Activated CD8-positive, alpha-beta memory T cell treated with anti-CD3 and anti-CD28 coated beads, Interleukin-2, amount 10 ng/mL, durations not matched to agents 7 days and 5 days (primary cell): Measurements from ENCODE around the gene CCDC127. TPM values are rescaled to one million over a fixed set of nuclear protein-coding genes. Genes with fewer than 3 reads are reported as not detected.

Source experiments
- ATAC-seq: fragments of 150-1000 bp; cut with Tn5 transposase; one replicate; pipeline ENCODE4 v1.10.0; 2021; ENCODE audit warnings: moderate library complexity
- CTCF ChIA-PET: fragments of 350-600 bp; sonication (Branson Sonifier 250); formaldehyde crosslinking; loops from one replicate; lab custom pipeline; 2021; ENCODE audit warnings: antibody characterized with exemption; lab: Charles Lee
- DNase-seq: peaks from one replicate; pipeline ENCODE4 v3.0.0-alpha.2; 2020
- H3K27ac Mint-ChIP-seq: one replicate; pipeline ENCODE4 v1.8.0; 2021; ENCODE audit warnings: mild to moderate bottlenecking, mixed read lengths
- H3K27me3 Mint-ChIP-seq: one replicate; pipeline ENCODE4 v1.8.0; 2021; ENCODE audit warnings: mixed read lengths
- H3K36me3 Mint-ChIP-seq: one replicate; pipeline ENCODE4 v1.8.0; 2021; ENCODE audit warnings: mild to moderate bottlenecking, mixed read lengths
- H3K4me1 Mint-ChIP-seq: one replicate; pipeline ENCODE4 v1.8.0; 2021; ENCODE audit warnings: mixed read lengths
- H3K4me3 Mint-ChIP-seq: one replicate; pipeline ENCODE4 v1.8.0; 2021; ENCODE audit warnings: mild to moderate bottlenecking, moderate library complexity, mixed read lengths
- H3K9me3 Mint-ChIP-seq: one replicate; pipeline ENCODE4 v1.8.0; 2022; ENCODE audit warnings: low read depth, mixed read lengths
- total RNA-seq, 2 experiments: library from RNA; stranded (reverse); gene quantifications; one replicate each; pipeline ENCODE4 v1.2.3, GENCODE V29; 2021

Gene CCDC127
- total RNA-seq, 2 experiments from 2014 or later = 4.8 to 6.2 TPM

- no peaks in the 10 kb centered on the region for H3K9me3 Mint-ChIP-seq
- no peak overlapping the region for H3K27ac Mint-ChIP-seq
- DNase-seq (no peak), ATAC-seq (no peak)
- no peaks in the 10 kb centered on the region for H3K4me1 Mint-ChIP-seq
- no peaks in the 10 kb centered on the region for H3K36me3 Mint-ChIP-seq
- CTCF ChIA-PET = no interaction called here
- no peaks in the 10 kb centered on the region for H3K27me3 Mint-ChIP-seq
- no peak overlapping the region for H3K4me3 Mint-ChIP-seq
Measured at GRCh38 chr5:196350-196749, 21.6 kb downstream of the CCDC127 start.

GRCh38 chr5:195401-196160, 22.4 kb downstream of the CCDC127 start:
- Mint-ChIP-seq H3K27me3 (peaks cover 4% of the 10 kb centered on the region), H3K36me3 (no peaks in the 10 kb centered on the region), H3K27ac (no peak overlapping the region), H3K4me3 (no peak overlapping the region), H3K4me1 (no peaks in the 10 kb centered on the region), H3K9me3 (no peaks in the 10 kb centered on the region)
- DNase-seq (no peak), ATAC-seq (no peak)
- CTCF ChIA-PET = no interaction called here

GRCh38 chr5:194603-195209, 23.2 kb downstream of the CCDC127 start:
- Mint-ChIP-seq H3K9me3 (no peaks in the 10 kb centered on the region), H3K27ac (no peak overlapping the region), H3K27me3 (peaks cover 9% of the 10 kb centered on the region), H3K36me3 (no peaks in the 10 kb centered on the region), H3K4me3 (no peak overlapping the region), H3K4me1 (peaks cover 3% of the 10 kb centered on the region)
- DNase-seq = no peak
- ATAC-seq = no peak
- CTCF ChIA-PET = no interaction called here

GRCh38 chr5:194102-194501, 23.9 kb downstream of the CCDC127 start:
- peaks cover 3% of the 10 kb centered on the region for H3K4me1 Mint-ChIP-seq
- CTCF ChIA-PET = no interaction called here
- H3K27ac Mint-ChIP-seq = no peak overlapping the region

GRCh38 chr5:192970-193831, 24.8 kb downstream of the CCDC127 start:
- CTCF ChIA-PET = no interaction called here
- peaks cover 12% of the 10 kb centered on the region for H3K4me1 Mint-ChIP-seq

More at GRCh38 chr5:194102-194501, 23.9 kb downstream of the CCDC127 start:
- ATAC-seq = no peak
- no peak overlapping the region for H3K4me3 Mint-ChIP-seq
- H3K9me3 Mint-ChIP-seq = no peaks in the 10 kb centered on the region
- DNase-seq = no peak
- H3K36me3 Mint-ChIP-seq = no peaks in the 10 kb centered on the region
- peaks cover 9% of the 10 kb centered on the region for H3K27me3 Mint-ChIP-seq

GRCh38 chr5:192691-192969, 25.3 kb downstream of the CCDC127 start:
- CTCF ChIA-PET = no interaction called here
- no peak for ATAC-seq
- Mint-ChIP-seq H3K4me3 (no peak overlapping the region), H3K9me3 (no peaks in the 10 kb centered on the region), H3K27me3 (peaks cover 9% of the 10 kb centered on the region), H3K27ac (no peak overlapping the region), H3K36me3 (no peaks in the 10 kb centered on the region), H3K4me1 (peaks cover 13% of the 10 kb centered on the region)
- DNase-seq = no peak

More at GRCh38 chr5:192970-193831, 24.8 kb downstream of the CCDC127 start:
- Mint-ChIP-seq H3K4me3 (no peak overlapping the region), H3K27ac (no peak overlapping the region), H3K9me3 (no peaks in the 10 kb centered on the region), H3K36me3 (no peaks in the 10 kb centered on the region), H3K27me3 (peaks cover 9% of the 10 kb centered on the region)
- DNase-seq = no peak
- ATAC-seq = no peak

GRCh38 chr5:191949-192690, 25.8 kb downstream of the CCDC127 start:
- CTCF ChIA-PET = no interaction called here
- Mint-ChIP-seq H3K36me3 (no peaks in the 10 kb centered on the region), H3K27me3 (peaks cover 9% of the 10 kb centered on the region), H3K4me1 (peaks cover 13% of the 10 kb centered on the region), H3K27ac (no peak overlapping the region), H3K4me3 (no peak overlapping the region), H3K9me3 (no peaks in the 10 kb centered on the region)
- ATAC-seq (no peak), DNase-seq (no peak)

- CTCF ChIA-PET = interaction anchor here (1.1 kb wide), 1 partner anchor 235 kb away, joined by 3 read pairs; no protein-coding TSS in a partner anchor
- ATAC-seq = no peak
- Mint-ChIP-seq H3K27me3 (peaks cover 9% of the 10 kb centered on the region), H3K4me3 (no peak within 1 kb of the TSS), H3K4me1 (peaks cover 13% of the 10 kb centered on the region), H3K9me3 (no peaks in the 10 kb centered on the region), H3K27ac (no peak within 1 kb of the TSS), H3K36me3 (no peaks in the 10 kb centered on the region)
- DNase-seq = no peak
Measured at GRCh38 chr5:191036-191948, 26.7 kb downstream of the CCDC127 start, which contains the start of gene LRRC14B. Gene LRRC14B, plus strand, starts transcription at chr5:191495. Its CDS starts 44 bp downstream, at chr5:191539.

DNA sequence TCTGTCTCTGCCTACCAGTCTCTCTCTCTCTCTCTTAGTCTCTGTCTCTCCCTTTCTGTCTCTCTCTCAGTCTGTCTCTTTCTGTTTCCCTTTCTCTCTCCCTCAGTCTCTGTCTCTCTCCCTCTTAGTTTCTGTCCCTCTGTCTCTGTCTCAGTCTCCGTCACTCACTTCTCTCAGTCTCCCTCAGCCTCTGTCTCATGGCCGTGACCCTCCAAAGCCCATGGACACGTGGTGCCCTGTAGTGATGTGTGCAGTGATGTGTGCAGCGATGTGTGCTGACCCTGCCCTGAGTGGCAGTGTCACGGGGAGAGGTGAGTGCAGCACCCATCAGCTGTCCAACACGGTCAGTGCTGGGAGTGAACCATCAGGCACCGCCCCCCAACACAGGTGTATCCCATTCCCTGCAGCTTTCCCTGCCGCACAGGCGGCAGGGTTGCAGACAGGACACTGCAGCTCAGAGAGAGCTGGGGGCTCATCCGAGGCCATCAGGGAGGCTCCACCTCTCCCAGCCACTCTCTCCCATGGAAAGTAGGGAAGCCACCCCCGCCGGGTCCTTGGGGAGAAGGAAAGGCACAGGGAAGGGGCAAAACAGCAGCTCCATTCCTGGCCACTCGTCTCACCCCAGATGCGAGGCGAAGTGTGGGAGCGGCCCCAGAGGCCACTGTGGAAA, 27.5 kb downstream of the CCDC127 start:
- H3K9me3 Mint-ChIP-seq = no peaks in the 10 kb centered on the region
- no peak overlapping the region for H3K4me3 Mint-ChIP-seq
- peaks cover 13% of the 10 kb centered on the region for H3K4me1 Mint-ChIP-seq
- CTCF ChIA-PET = interaction anchor here (1.1 kb wide), 1 partner anchor 235 kb away, joined by 3 read pairs; no protein-coding TSS in a partner anchor
- no peak for ATAC-seq
- no peaks in the 10 kb centered on the region for H3K36me3 Mint-ChIP-seq
- H3K27me3 Mint-ChIP-seq = peaks cover 9% of the 10 kb centered on the region
- no peak for DNase-seq
- no peak overlapping the region for H3K27ac Mint-ChIP-seq

DNA sequence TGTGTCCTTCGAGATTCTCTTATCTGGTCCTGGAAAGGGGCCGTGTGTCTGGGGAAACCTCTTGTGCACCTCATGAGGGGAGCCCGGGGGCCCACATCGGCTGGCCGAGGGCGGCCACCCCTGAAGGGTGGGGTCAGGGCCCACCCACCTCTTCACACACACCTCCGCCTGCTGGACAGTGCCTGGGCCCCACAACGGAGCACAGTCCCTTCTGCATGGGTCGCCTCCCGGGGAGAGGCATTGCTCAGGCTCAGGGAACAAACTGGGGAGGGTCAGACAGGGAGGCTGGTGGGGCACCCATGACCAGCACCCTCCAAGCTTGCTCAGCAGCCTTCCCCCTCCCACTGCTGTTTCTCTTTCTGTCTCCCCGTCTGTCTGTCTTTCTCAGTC, 28.0 kb downstream of the CCDC127 start:
- H3K36me3 Mint-ChIP-seq = no peaks in the 10 kb centered on the region
- no peaks in the 10 kb centered on the region for H3K9me3 Mint-ChIP-seq
- H3K27ac Mint-ChIP-seq = no peak overlapping the region
- no peak for ATAC-seq
- CTCF ChIA-PET = interaction anchor here (1.9 kb wide), 1 partner anchor 17 kb away, joined by 5 read pairs; no protein-coding TSS in a partner anchor
- no peak overlapping the region for H3K4me3 Mint-ChIP-seq
- no peak for DNase-seq
- peaks cover 13% of the 10 kb centered on the region for H3K4me1 Mint-ChIP-seq
- peaks cover 9% of the 10 kb centered on the region for H3K27me3 Mint-ChIP-seq

DNA sequence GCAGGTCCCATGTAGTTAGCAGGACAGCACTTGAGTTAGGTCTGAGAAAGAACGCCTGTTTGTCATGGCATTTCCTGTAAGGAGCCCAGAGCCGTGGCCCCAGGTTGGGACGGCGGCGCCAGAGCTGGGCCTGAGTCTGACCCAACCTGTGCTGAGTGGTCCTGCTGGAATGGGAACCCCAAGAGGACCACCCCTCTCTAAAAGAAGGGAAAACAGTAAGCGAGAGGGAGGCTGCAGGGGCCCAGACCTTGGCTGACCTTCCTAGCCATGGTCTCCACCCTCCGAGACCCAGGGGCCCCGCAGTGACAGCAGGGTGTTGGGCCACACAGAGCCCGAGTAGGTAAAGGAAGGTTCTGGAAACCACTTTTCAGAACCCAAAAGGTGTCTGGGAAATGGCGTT, 28.5 kb downstream of the CCDC127 start:
- CTCF ChIA-PET = interaction anchor here (1.5 to 2.6 kb wide), 5 partner anchors 12 to 282 kb away, joined by 4 to 21 read pairs (median 6); partner anchors contain the start of genes CCDC127 and SDHA
- H3K4me3 Mint-ChIP-seq = no peak overlapping the region
- ATAC-seq = no peak
- no peak overlapping the region for H3K27ac Mint-ChIP-seq
- no peak for DNase-seq
- H3K27me3 Mint-ChIP-seq = peaks cover 11% of the 10 kb centered on the region
- no peaks in the 10 kb centered on the region for H3K36me3 Mint-ChIP-seq
- peaks cover 13% of the 10 kb centered on the region for H3K4me1 Mint-ChIP-seq
- no peaks in the 10 kb centered on the region for H3K9me3 Mint-ChIP-seq
